GM18517 (cell line): Measurements from ENCODE around the gene ALKBH8.
"Not testable (repeated sequence)": the region's sequence is repeated elsewhere in the genome, so short reads cannot be mapped to it uniquely, and the experiment has no call there.

Source experiments
- ATAC-seq: cut with Tn5 transposase; IDR thresholded peaks from one replicate; pipeline ENCODE4 v1.9.1; 2021; ENCODE audit warnings: mild to moderate bottlenecking, moderate library complexity; ENCODE audit not compliant: unreplicated experiment

The ALKBH8 gene

DNA sequence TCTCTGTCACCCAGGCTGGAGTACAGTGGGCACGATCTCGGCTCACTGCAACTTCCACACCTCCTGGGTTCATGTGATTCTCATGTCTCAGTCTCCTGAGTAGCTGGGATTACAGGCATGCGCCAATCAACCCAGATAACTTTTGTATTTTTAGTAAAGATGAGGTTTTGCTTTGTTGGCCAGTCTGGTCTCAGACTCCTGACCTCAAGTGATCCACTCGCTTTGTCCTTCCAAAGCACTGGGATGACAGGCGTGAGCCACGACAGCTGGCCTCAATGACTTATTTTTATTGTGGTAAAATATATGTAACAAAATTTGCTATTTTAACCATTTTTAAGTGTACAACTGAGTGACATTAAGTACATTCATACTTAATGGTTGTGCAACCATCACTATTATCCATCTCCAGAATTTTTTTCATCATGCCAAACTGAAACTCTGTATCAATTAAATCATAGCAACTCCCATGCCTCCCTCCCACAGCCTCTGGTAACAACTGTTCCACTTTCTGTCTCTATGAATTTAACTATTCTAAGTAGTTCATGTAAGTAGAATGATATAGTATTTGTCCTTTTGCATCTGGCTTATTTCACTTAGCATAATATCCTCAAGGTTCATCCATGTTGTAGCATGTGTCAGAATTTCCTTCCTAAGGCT, 57.2 kb downstream of the ALKBH8 start:
- no peak for ATAC-seq

DNA sequence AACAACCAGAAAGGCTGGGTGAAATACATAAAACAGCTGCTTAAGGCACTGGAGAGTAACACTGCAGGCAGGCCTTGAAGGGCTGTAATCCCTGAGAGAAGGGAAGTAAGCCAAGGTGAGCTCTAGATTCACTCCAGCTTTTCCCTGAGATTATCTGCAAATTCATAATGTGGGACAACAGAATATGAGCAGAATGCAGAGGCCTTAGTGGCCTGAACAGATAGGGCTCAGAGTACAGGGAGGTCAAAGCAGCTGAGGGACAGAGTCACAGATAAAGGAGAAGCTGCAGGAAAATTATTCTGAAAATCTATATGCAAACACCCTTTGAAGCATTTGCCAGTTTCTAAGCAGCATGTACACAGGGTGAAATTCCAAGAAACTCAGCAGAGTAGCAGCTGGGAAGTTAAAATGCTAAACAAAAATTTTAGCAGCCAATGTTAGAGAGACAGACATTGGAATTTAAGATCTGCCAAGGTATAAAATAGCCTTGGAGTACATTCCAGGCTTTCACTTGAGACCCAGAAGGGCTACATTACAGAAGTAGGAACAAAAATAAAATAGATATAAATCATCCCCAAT, 59.8 kb downstream of the ALKBH8 start:
- ATAC-seq: no peak

DNA sequence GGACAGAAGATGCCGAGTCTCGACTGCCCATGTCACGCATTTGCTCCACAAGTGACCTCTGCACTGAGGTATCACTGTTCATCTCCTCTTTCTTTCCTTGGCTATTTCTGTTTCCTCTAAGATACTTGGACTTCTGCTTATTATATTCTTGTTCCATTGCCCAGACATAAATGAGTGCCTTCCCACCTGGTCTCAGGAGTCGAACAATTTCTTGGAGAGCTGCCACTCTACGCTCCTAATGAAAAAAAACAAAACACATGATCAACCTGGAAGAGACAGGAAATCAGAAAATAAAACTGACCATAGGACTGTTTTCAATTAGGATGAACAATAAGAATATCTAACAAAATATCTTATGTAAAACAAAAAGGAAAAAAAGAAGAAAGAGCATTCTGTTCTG, 60.6 kb downstream of the ALKBH8 start:
- ATAC-seq: no peak

DNA sequence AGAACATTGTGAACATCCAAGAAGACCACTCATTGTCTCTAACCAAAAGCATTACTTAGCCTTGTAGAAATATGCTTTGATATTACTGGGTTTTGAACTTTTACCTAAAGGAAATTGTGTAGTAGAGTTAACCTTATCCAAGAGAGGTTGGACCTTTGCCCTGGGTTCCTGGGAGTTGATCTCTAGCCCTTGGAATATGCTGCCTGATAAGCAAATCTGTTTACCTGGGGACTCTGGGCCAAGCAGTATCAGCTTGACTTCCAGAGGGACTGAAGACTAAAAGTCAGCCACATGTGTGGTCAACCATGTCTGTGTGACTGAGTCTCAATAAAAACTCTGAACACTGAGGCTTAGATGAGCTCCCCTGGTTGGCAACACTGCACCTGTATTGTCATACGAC, 63.8 kb downstream of the ALKBH8 start:
- no peak for ATAC-seq

DNA sequence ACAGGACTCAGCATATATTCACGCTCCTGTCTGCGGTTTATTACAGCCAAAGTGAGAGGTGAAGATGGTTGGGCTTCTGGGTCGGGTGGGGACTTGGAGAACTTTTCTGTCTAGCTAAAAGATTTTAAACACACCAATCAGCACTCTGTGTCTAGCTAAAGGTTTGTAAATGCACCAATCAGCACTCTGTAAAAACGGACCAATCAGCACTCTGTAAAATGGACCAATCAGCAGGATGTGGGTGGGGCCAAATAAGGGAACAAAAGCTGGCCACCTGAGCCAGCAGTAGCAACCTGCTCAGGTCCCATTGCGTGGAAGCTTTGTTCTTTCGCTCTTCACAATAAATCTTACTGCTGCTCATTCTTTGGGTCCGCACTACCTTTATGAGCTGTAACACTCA, 68.2 kb downstream of the ALKBH8 start:
- not testable (repeated sequence) for ATAC-seq

DNA sequence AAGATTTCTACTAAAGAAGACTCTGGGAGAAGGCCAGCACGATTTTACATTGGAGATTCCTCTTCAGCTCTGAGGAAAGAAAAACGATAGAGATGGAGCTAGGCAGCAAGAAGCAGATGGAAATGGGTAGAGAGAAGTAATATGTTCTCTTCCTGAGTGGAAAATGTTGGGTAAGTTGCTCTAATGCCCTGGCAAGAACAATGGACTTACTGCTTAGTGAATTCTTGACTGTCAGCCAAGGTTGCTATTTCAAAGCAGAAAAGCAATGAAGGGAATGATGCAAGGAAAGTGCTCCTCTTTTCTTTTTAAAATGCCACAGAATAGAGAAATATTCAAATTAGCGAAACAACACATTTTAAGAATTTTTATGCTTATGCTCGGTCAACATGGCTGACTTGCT, 69.5 kb downstream of the ALKBH8 start:
- ATAC-seq: no peak

DNA sequence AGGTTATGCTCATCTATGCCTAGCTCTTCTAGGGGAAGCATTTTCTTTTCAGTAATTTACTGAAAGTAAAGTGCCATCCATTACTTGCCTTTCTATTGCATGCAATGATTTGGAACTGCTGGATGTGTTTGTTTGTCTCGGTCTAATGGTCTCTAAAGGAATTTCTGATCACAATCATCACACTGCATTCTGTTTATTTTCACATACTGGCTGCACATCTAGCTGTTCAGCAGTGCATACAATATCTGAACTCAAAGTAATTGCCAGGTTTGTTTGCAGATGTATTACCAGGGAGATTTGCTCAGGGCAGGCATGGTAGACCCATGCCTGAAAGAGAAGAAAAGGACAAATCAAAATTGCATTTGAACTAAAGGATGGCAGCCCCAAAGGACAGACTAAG, 71.5 kb downstream of the ALKBH8 start:
- ATAC-seq: no peak

DNA sequence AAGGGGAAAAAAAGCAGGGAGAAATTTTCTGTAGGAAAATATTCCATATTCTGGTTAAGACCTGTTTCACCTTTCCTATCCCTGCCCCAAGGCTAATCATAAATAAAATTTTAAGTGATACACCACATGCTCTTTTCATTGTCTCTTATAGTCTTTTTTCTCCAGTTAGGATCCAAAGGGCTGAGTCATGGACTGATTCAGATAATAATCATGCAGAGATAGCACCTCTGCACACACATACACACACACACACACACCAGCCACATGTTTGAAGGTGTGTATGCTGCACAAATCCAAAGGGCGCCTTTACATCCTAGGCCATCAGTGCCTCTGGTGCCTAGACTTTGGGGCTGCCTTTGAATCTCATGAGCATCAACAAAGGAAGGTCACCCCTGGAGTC, 72.4 kb downstream of the ALKBH8 start:
- no peak for ATAC-seq

DNA sequence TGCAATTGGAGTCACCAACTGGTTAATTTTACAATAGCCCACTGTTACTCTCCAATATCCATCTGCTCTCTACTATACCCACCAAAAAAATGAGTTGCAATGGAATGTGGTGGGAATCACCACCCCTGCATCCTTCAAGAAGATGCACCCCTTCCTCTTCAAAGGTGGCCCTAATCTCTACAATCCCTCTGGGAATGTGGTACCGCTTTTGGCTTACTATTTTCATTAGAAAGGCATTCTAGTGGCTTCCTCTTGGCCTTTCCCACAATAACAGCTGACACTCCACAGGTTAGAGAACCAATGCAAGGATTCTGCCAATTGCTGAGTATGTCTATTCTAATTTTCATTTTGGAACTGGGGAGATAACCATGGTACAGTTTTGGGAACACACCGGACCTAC, 74.7 kb downstream of the ALKBH8 start:
- no peak for ATAC-seq

DNA sequence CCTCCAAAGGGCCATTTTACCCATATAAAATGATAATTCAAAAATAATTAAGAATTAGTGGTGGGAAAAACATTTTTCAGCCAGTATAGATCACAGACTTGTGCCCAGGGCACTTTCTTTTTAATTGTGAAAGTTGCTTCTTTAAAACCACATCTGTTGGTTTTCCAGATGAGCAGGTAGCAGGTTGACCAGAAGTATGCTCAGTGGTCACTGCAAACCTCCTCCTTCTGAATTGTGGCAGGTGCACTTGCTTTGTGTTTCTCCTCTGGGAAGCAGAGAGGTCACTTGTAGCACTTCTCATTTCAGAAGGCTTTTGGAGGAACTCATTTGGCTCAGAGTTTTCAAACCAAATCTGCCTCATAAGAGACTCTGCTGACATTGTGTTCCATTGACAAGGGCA, 83.3 kb downstream of the ALKBH8 start:
- no peak for ATAC-seq

DNA sequence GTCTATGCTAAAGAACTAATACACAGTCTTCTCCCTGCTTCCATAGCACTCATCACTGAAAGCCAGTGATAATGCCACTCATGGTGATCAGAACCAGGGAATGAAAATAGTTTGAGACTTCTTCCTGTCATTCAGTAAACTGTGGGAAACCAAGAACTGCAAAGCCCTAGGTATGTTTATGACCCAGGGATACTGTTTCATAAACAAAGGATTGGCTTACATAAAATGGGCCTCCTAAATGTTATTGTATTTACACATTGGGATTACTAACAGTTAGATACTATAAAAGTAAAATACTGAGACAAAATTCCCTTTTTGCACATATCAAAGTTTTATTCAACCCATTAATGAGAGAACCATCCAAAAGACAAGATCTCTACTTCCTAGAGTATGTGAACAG, 86.6 kb downstream of the ALKBH8 start:
- no peak for ATAC-seq

DNA sequence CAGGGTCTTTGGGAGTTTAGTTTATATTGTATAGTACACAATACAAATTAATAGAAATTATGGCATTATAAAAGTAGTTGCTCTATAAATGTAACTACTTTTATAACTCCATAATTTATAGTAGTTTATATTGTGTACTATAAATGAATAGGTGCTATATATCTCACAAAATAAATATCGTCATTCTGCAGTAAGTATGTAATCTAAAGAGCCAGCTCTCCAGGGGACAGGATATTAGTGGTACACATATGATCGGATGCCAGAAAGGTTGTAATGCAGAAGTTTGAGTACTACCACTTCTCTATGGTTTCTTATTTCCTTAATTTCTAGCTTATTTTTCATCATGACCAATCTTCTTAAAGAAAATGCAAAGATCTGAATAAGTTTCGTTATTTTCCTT, 87.7 kb downstream of the ALKBH8 start:
- ATAC-seq: no peak

DNA sequence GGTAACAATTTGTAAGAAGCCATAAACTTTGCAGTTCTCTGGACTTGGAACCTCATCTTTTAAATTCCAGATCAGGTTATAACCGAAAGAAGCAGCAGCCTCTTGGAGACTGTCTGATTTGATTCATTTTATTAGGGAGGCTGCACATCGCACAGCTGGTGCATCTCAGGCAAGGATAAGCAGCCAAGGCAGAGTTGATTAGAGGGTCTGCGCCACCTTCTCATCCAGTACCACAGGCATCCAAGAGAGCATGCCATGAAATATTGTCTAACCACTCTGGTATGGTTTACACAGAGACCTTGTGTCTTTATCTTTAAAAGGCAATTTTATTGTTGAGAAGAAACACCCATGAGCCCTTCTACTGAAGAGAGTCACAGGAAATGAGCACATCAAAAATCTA, 91.7 kb downstream of the ALKBH8 start:
- ATAC-seq: no peak

DNA sequence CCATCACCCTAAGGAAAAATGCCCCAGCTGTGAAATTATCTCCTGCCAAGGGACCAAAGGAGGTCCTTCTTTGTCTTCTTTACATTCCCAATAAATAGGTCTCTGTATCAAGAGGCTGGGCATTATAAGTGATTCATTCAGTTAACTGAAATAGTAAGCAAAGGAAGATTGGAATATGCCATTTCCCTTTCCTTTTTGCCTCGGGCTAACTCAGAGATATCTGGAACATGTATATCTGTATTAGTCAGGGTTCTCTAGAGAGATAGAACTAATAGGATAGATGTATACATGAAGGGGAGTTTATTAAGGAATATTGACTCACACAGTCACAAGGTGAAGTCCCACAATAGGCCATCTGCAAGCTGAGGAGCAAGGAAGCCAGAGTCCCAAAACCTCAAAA, 92.6 kb downstream of the ALKBH8 start:
- no peak for ATAC-seq

DNA sequence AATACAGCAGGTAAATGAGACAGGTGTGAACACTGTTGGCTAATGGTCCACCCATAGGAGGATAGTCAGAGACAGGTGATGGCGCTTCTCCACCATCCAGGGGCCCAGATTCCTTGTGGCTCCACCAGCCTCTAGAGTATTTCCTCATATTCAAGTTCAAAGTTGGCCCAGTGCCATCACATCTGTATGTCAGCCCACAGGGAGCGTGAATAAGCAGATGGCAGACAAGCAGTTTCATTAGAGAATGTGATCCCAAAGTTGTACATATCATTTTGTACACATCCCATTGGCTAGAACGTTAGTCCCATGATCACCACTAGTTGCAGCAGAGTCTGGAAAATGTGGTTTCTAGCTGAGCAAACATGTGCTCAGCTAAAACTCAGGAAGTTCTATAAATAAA, 96.9 kb downstream of the ALKBH8 start:
- no peak for ATAC-seq

DNA sequence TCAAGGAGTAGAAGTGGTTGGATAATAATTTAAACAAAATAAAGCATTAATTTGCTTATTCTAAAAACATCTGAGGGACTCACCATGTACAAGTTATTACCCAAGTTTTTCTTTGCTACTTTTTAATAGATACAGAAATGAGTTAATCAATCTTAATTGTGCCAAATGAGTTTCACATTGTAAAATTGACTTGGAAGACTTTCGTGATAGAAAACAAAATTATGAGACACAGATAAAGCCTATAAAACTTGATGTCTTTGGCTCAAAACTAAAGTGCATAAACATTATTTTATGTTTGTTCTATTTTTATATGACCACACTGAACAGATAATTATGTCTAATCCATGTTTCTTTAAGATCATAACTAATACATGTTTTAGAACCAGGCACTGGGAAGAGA, 97.8 kb downstream of the ALKBH8 start:
- no peak for ATAC-seq

DNA sequence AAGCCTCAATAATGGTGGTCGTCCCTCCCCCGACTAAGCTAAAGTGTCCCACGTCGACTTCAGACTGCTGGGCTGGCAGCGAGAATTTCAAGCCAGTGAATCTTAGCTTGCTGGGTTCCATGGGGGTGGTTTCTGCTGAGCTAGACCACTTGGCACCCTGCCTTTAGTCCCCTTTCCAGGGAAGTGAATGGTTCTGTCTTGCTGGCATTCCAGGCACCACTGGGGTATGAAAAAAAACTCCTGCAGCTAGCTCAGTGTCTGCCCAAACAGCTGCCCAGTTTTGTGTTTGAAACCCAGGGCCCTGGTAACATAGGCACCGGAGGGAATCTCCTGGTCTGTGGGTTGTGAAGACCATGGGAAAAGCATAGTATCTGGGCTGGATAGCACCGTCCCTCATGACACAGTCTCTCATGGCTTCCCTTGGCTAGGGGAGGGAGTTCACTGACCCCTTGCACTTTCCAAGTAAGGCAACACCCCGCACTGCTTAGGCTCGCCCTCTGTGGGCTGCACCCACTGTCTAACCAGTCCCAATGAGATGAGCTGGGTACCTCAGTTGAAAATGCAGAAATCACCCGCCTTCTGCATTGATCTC, 99.2 kb downstream of the ALKBH8 start:
- not testable (repeated sequence) for ATAC-seq

DNA sequence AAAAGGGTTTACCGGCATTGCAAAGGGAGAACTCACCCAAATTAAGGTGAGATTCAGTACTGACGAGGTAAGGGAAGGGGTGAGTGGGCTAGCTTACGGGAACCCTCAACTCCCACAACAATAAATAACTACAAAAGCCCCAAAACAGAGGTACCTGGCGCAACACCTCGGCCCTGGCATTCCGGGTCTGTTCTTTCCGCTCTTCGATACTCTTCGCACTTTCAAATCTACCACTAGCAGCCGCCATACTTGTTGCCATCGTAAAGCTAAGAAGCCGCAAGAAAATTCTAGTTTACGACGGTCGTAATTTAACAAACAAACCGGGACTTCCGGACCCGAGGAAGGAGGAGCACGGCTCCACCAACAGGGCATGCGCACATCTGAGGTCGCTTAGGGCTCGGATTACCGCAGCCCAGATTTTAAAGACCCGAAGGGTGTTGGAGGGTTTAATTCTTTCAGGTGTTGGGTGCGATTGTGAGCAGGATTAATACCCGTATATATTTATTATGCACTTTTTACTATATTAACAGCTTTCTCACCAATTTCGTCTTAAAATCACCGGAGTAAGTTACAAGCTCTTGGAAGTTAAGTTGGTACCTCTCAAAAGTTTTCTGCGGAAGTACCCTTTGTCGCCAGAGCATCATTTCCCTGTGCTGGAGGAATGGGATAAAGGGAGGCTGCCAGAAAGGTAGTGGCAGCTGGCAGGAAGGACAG, 107.8 kb downstream of the ALKBH8 start, which contains the start of gene CWF19L2:
Gene CWF19L2 (minus strand): TSS at position 268 of the 714 bp plus-strand sequence. CDS start 9 bp downstream, at position 259.
- peak; percentile 98 for ATAC-seq

DNA sequence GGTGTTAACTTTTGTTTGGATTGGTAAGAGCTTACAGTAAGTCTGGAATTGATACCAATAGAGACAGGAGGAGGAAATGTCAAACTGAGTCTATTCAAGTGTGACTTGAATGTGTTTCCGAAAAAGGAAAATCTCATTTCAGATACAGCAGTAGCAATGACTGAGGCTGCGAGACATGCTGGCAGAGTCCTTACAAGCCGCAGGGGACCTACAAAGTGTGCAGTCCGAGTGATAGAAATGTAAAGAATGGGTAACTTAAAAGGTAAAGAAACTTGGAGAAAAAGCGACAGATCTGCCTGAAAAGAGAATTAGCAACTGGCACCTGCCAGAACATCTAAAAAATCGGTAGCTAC, 108.4 kb downstream of the ALKBH8 start:
- ATAC-seq: peak; percentile 33

DNA sequence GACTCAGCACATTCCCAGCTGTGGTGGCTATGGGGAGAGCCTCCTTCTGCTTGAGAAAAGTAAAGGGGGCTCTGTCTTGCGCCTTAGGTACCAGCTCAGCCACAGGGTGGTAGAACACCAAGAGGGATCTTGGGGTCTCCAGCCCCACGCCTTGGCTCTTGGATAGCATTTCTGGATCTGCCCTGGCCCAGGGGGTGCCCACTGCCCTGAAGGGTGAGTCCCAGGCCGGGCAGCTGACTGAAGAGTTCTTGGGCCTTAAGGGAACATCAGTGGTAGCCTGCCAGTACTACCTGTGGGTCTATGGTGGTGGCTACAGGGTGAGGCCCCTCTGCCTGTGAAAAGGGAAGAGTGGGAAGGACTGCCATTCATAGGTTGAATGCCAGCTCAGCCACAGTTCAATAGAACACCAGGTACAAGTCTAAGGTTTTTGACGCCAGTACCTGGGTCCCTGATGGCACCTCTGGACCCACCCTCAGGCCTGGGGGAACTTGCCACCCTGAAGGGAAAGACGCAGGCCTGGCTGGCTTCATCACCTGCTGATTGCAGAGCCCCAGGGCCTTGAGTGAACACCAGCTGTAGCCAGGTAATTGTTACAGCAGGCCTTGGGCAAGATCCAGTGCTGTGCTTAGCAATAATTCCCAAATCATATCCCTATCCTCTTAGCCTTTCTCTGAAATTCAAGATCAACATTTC, 111.8 kb downstream of the ALKBH8 start:
- no peak for ATAC-seq
